T-helper 1 cell treated with Interleukin-12 subunit alpha and Interleukin-12 subunit beta and Interleukin-4 antibody, amounts not matched to agents 30 ng/mL and 1 ng/mL, for 36 hours (primary cell): Measurements from ENCODE around the gene RIC3. TPM values are rescaled to one million over a fixed set of nuclear protein-coding genes. Genes with fewer than 3 reads are reported as not detected.

Source experiments
- intact Hi-C: fragments of 100-400 bp; cut with micrococcal nuclease; formaldehyde crosslinking; loops from one replicate; pipeline ENCODE4 v1.15.1; 2024
- total RNA-seq: library from RNA; stranded (reverse); gene quantifications from 2 replicates; pipeline ENCODE4 v1.2.3, GENCODE V29; 2022

Gene RIC3
- total RNA-seq, 1 donor from 2014 or later, result 8.3 TPM

DNA sequence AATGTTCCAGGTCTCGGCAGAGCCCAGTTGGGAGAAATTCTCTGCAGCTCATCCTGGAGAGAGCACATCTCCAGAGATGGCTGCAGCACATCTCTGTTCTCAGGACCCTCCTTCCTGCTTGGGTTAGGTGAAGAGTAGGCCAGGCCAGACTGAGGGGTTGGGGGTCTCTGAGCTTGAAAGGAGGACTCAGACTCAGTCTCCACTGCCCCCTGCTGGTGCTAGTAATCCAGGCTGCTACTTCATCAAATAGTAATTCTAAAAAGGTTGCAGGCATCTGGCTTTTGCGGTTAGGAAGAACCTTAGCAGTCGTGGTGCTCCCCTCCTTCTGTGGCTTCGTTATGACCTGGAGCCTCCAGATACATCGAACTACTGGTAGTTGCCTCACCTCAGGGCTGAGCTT lies 78.1 kb downstream of the RIC3 start:
- intact Hi-C loops, result no loop called here

DNA sequence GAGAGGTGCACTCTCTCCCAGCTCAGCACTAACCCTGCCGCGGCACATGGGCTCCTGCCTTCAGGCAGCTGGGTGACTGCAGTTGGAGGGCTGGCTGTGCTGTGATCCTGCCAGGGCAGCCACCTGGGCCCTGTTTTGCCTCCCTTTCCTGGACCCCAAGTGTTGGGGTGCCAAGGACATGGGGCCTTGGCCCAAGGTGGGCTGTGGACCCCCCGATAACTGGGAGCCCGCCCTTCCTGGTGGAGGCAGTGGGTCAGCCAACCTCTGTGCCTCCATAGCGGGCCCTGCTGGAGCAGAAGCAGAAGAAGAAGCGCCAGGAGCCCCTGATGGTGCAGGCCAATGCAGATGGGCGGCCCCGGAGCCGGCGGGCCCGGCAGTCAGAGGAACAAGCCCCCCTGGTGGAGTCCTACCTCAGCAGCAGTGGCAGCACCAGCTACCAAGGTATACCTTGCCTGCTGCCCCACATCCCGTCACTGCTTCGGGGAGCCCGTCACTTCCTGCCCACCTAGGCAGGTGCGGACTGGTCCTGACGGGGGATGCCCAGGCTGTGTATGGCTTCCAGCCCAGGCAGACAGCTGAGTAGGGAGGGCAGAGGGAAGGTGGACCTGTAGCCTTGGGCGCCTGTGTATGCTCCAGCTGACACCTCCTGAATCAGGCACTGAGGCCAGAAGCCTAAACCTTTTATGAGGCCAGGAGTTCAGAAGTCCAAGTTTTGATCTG lies 78.9 kb downstream of the RIC3 start:
- intact Hi-C loops, result no loop called here

- intact Hi-C loops, result no loop called here
Measured at GRCh38 chr11:8087756-8088155, 81.1 kb downstream of the RIC3 start.

DNA sequence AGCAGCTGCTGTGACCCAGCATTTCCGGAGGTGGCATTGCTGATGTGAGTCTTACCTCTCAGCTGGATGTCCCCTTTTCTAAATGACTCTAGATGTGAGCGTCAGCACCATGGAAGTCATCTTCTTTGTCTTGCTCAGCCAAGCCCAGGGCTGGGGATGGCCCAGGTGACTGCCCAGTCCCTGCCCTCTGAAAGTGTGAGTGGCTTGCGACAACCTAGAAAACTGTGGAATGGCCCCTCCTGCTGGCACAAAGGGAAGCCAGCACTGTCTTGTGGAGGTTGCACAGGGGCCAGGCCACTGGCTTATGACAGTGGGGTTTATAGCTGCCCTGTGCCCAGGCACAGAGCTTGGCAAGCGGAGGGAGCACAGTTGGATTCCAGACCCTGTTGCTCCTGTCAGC lies 81.6 kb downstream of the RIC3 start:
- intact Hi-C loops, result no loop called here

- intact Hi-C loops, result no loop called here
Measured at GRCh38 chr11:8086571-8086970, 82.3 kb downstream of the RIC3 start.

DNA sequence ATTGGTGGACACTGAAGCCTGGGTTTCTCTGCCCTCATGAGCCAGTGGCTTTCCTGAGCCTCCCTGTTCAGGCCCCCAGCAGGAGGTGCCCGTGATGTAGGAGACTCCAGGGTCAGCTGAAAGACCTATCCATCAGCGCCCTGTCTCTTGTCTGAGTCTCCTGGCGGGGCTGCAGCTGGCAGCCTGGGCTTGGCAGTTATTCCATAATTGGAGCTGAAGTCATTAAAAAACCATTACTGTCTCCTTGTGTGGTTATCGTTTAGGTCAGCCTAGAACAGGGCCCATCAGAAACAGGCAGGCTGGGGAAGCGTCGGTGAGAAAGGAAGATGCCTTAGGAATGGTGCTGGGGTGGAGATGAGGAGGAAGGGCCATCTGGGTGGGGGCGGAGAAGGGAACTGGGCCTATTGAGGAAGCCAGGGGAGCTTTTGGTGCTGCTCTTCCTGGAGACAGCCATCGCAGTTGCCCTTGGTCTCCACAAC lies 82.8 kb downstream of the RIC3 start:
- intact Hi-C loops, result no loop called here

- intact Hi-C loops, result no loop called here
Measured at GRCh38 chr11:8085011-8085645, 83.7 kb downstream of the RIC3 start.

- intact Hi-C loops, result no loop called here
Measured at GRCh38 chr11:8084352-8084751, 84.5 kb downstream of the RIC3 start.

DNA sequence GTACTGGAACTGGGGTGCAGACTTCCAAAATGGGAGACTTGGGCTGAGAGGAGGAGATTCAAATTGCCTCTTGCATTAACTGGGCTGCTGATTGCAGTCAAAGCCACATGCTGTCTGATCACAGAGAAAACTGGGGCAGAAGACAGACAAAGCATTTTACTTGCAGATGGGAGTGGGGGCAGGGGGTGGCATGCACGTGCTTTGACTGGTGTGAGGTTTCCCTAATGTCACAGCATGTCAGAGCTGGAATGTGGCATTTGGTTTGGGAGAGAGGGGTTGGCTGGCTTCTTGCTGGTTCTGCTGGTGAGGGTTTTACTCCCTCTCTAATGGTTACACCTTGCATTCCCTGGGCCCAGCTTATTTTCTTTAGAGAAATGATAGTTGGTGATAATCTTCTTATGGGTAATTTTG lies 84.9 kb downstream of the RIC3 start:
- intact Hi-C loops, result no loop called here

DNA sequence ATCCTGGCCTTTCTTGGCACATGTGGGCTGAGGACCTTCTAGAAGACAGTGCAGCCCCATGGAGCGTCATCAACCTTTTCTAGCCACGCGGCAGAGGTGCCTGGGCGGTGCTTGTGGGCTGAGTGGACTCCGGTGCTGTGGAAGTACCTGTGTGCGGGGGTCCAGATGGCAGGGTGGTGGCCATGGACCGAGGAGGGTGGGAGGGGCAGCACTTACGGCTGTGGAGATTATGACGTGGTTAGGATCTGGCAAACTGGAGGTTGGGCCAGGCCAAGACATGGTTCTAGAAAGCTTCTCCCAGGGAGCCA lies 85.8 kb downstream of the RIC3 start:
- intact Hi-C loops, result no loop called here

DNA sequence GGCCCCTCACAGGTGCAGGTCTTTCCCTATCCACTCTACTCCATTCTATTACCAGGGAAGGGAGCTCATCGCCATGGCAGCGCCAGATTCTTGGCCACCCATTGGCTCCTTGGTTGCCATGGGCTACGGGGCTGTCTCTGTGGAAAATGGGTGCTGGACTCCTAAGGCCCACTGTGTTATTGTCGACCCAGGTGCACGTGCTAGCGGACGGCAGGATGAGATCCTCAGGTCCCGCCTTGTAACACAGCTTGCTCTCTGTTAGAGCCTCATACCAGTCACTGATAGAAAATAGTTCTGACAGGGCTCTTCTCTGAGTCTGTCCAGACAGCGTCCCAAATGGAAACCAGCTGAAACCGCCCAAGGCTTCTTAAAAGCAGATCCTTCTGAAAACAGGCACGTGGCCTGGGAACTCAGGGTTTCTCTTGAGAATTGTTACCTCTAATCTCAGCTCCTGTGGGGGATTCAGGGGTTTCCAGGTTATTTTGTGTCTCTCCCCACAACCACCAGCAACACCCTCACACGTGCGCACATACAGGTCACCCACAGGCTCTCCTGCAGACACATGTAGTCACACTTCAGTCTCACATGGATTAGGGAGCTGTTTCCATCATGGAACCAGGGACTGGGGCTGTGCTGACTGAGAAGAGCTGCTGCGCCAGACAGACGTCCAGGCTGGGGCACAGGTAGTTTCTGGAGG lies 86.3 kb downstream of the RIC3 start:
- intact Hi-C loops, result no loop called here

DNA sequence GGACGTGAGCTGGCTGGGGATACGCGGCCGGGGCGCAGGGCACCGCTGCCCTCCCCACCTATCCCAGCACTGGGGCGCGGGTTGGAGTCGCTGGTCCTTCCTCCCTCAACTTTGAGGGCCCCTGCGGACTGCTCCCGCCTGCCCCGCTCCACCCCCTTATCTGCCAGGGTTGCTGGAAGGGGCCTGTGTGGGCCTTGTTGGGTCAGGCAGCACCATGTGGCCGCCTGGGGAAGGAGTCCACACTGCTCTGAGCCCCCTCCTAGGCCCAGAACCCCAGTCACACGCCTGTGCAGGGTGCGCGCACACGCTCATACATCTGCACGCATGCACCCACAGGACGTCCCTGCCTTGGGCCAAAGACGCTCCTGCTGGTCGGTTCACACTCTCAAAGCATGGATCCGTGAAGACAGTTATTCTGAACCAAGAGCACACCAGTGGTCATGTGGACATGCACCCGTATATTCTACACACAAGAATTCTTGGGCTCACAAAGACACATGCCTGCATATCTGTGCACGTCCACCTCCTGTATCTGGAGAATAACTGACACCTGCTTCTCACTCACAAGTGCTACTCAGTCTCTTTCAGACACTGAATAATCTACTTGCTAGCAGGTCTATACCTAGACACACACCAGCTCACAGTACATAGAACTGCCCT lies 87.1 kb downstream of the RIC3 start:
- intact Hi-C loops, result no loop called here

DNA sequence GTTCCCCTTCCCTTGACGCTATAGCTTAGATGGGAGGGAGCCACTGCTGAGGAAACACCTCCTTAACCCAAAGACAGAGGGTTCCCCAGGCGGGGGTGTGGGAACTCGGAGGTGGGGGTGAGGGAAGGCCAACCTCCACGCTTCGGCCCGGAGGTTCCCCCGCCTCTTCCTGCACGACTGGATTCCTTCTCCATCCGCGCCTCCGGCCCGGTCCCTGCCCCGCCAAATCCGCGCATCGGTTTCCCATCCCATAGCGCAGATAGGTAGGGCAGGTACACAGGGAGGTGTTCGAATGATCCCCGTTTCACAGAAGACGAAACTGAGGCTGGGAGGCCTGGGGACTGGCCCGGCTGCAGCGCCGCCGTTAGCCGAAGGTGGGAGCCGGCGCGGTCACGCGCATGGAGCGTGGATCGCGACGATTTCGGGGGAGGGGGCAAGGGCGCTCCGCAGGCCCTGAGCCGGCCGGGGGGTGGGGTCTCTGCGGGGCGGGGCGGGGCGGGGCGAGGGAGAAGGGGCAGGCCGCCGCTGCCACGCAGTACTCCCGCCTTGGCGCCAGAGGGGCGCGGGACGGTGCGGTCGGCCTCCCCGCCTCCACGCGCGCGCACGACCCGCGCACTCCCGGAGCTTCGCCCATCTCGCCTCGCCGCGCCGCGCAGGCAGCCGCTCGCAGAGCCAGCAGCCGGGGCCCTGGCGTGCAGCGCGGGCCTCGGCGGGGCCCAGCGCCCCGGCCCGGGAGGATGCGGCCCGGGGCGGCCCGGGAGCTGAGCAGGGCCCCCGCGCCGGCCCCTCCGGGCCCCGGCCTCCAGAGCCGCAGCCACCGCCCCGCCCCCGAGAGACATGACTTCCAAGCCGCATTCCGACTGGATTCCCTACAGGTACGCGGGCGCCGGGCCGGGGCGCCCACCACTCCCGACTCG lies 87.9 kb downstream of the RIC3 start, which contains the start of gene TUB:
Gene TUB, plus strand, starts transcription at position 538 of the 917 bp plus-strand sequence. Its CDS starts 300 bp downstream, at position 838.
- intact Hi-C loops, result no loop called here

DNA sequence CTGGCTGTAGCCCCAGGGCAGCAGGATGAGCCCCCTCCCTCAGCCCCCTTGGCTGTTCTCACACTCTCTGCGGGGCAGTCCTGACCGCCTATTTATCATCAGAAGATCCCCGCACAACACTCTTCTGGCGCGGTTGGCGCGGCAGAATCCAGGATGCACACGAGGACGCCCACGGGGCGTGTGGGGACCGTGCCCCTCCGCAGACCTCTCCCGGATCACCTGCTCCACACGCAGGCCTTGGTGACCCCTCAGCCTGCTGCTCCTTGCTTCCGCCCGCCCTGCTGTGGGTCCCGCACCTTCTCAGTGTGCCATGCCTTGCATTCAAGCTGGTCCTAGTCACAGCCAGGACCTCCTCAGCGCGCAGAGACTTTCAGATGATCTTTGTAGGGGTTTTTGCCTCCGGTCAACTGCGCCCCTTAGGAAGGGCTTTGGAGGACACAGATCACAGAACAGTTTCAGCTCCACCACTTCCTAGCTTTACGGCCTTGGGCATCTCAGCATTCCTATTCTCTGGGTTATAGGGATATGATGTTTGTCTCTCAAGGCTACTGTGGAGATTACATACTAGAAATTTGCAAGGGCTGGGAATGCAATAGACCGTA lies 88.7 kb downstream of the RIC3 start:
- intact Hi-C loops, result no loop called here

DNA sequence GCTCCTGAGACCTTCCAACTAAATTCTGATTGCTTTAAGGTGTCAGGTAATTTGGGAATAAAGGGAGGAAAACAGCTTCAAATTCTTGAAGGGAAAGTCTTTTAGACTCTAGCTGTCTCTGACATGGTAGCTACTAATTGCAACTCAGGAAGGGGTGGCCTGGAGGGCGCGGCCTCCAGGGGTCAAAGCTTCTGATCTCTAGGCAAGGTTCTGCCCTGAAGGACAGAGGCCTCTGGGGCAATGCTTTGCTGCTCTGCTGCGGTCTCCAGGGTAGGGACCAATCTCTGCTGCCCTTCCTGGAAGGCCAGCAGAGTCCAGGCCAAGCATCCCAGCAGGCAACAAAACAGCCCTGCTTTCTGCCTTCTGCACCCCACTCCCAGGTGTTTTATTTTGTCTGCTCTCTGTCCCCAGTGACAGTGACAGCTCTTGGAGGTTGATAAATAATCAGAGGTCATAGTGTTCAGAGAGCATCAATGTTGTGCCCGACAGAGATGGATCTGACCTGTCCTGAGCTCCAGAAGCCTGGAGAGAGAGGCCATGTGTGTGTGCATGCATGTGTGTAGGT lies 89.6 kb downstream of the RIC3 start:
- intact Hi-C loops, result no loop called here

GRCh38 chr11:8075119-8075726 lies 93.6 kb downstream of the RIC3 start:
- intact Hi-C loops, result no loop called here

GRCh38 chr11:8071616-8072581 lies 96.9 kb downstream of the RIC3 start:
- intact Hi-C loops, result no loop called here

DNA sequence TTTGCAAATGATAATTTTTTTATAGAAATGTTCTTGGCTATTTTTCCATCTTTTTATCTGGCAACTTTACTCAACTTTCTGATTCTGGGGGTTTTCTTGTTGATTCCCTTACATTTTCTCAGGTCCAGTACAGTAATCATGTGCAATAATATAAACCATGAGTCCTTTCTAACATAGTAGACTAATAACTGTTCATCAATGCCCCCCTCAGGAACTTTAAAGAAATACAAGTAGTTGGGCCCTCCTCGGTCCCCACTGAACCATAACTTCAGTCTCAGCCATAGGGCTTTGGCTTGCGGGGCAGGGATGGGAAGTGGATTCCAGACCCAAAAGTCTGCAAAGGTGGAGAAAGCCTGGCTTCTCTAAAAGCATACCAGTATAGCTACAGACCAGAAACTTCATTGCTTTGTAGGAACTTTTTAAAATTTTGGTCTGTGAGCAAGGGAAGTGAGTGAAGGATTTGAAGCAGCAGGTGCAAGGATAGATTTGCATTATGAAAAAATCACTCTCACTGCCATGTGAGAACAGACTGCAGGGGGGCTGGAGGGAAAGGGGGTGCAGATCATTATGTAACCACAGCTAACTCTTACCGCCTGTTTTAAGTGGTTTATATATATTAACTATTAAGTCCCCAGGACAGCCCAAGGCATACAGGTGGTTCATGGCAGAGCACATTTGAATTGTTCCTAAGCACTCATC lies 98.3 kb downstream of the RIC3 start:
- intact Hi-C loops, result no loop called here
